HG02981 (cell line): Measurements from ENCODE around the gene CSF1.

Experiments
- ATAC-seq: cut with Tn5 transposase; IDR thresholded peaks from one replicate; pipeline ENCODE4 v1.9.1; 2021; ENCODE audit warnings: mild to moderate bottlenecking, moderate library complexity; ENCODE audit not compliant: unreplicated experiment

Gene CSF1

DNA sequence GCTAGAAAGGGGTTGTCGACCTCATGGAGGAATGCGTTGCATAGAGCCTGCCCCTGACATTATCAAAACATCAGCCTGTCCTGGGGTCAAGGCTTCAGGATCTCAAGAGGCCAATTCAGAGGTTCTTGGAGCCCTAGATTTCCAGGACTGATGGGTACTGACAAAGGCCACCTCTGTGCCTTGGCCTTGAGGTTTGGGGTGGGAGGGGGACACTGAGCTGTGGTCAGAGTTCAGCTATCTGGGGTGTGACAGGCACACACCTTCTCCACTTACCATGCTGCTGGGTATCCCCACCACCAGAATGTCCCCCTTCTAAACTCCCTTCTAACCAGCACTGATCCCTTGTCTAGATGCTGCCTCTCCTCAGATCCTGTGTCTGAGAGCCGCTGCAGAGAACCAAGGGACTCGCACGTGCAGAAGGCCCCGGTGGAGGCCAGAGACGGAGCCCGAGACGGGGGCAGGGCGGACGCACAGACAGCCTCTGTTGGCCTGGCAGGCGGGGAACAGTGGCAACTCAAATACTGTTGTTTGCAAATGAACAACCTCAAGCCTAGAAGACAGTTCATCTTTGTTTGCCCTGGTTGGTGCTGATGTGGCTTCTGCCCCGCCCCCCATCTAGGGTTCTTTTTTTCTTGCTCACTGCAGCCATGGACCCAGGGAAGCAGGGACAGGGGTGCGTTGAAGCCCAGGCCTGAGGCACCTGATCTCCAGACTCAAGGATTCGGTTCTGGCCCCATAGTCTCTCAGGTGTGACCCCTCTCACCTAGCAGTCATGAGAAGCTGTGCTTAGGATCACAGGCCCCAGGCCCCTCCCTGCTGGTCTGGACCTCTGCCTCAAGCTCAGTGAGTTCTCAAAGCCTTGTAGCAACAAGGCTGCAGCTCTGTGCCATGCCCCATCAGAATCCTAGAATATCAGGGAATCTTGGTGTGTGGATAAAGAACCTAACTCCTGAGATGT is 28.1 kb upstream of the CSF1 start:
- no peak for ATAC-seq

DNA sequence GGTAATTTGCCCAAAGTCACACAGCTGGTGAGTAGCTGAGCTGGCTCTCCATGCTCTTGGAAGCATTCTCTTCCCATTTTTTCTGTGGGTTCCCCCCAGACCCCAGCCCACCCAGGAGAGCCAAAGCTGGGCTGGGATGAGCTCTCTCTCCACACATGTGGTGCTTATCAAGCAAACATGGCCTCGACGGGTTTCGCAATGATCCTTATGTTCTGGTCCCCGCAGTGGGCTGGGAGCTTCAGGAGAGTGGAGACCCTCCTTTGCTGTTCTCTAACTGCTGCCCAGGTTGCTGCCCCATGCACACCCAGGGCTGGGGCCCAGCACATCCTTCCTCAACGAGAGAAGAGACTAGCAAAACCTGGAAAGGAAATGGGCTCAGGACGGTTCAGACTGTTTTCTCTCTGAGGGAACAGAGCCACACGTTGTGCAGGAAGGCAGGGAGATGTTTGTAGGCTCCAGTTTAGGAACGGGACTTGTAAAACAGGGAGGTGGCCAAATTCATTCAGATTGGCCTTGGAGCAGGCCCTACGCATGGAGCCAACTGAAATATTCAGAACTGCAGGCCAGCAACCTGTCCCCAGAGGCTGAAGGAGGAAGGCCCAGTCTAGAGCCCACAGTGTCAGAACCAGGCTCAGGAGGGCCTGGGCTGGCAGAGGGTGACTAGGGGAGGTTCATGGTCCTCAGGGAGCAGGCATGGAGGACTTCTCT is 27.2 kb upstream of the CSF1 start:
- no peak for ATAC-seq

DNA sequence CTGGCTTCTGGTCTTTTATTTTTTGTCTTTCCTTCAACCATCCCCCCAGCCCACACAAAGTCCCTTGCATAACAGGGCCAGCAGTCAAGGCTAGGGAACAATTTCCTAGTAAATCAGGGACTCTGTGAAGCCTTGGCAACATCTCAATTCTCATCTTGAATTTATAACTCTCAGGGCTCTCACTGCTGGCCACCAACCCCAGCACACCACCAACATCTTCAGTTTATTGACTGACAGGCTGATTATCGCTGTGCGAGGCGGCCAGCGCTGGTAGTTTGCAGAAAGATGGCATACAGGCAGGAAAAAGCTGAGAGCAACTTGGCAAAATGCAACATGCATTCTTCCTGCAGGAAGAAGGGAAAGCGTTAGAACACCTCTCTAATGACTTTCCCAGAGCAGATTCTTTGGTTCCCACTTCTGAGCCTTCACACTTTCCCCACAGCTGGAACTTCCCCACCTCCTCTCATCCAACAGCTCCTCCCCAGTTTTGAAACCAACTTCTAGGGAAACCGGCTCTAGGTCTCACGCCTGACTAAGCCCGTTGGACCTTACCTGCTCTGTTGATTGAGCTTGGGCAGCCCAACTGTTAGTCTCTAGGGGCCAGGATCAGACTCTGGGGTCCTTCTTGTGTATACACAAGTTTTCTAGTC is 26.3 kb upstream of the CSF1 start:
- no peak for ATAC-seq

DNA sequence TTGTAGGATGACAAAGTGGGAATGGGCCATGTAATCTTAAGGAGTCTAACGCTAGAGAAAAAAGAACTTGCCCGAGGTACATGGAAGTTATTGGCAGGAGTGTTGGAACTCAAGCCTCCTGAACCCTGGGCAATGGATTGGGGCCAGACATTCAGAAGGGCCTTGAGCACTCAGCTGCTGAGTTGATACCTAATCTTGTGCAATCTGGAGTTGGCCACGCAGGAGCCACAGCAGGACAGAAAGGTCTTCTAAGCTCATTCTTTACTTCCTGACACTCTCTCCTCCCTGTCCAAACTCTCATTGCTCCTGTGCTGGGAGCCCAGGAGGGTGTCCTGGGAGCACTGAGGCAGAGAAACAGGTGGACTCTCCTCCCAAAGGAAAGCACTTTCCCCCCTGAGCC is 25.1 kb upstream of the CSF1 start:
- ATAC-seq, result no peak

DNA sequence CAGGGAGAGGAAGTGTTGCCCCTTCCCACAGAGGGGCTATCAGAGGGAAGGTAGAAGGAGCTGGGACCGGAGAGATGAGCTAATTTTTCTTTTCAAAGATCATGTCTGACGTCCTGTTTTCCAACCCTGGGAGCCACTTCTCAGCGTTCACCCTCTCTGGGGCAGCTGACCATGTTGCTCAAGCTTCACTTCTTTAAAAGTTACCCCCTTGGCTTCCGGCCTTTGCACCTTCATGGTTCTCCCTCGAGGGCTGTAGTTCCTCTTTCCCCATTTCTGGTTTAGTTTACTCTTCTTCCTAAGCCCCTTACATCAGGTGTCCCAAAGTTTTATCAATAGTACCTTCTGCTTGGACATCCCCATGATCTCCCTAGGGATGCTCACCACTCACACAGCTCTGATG is 23.8 kb upstream of the CSF1 start:
- no peak for ATAC-seq

DNA sequence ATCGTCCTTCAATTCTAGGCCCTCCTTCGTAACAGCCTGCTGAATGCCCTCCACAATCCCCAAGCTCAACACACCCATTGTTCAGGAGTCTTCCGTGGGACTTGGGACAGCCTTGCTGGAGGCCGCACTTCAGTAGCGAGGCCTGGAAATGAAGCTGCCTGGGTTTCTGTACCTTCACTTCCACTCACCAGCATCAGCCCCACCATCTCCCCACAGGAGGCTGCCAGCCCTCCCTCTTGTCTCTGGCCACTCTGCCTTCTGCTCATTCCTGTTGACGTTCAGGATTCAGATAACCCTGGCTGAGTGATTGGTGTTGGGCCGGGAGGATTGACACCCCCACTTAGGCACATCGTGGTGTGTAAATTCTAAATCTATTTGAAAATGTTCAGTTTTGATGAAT is 23.4 kb upstream of the CSF1 start:
- no peak for ATAC-seq

DNA sequence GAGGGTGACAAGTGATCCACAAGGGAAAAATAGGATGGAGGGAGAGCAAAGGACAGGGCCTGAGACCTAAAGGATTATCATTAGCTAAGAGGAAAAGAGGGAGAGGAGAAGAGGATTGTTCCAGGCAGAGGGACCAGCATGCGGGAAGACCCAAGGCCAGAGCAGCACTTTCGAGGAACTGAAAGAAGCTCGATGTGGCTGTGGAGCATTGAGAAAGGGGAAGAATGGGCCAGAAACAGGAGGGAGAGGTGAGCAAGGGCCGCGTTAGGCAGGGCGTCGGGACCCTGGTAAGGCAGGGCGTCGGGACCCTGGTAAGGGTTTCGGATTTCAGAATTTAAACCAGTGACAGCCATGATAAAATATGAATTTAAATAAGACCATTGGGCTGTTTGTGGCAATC is 22.8 kb upstream of the CSF1 start:
- ATAC-seq, result no peak

DNA sequence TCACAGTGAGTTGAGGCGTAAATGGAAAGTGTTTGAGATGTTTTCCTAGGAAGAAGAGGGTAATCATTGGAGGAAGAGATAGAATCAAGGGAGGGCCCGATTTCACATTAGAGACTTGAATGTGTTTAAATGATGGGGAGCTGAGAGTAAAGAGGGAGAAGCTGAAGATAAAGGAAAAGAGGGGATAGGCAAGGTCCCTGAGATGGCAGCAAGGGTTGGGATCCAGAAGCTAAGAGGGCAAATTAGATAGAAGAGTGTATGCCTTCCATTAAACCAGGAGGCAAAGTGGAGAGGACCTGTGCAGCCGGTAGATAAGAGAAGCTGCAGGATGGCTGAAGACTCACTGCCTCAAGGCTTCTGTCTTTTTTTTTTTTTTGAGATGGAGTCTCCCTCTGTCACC is 21.6 kb upstream of the CSF1 start:
- ATAC-seq, result no peak

DNA sequence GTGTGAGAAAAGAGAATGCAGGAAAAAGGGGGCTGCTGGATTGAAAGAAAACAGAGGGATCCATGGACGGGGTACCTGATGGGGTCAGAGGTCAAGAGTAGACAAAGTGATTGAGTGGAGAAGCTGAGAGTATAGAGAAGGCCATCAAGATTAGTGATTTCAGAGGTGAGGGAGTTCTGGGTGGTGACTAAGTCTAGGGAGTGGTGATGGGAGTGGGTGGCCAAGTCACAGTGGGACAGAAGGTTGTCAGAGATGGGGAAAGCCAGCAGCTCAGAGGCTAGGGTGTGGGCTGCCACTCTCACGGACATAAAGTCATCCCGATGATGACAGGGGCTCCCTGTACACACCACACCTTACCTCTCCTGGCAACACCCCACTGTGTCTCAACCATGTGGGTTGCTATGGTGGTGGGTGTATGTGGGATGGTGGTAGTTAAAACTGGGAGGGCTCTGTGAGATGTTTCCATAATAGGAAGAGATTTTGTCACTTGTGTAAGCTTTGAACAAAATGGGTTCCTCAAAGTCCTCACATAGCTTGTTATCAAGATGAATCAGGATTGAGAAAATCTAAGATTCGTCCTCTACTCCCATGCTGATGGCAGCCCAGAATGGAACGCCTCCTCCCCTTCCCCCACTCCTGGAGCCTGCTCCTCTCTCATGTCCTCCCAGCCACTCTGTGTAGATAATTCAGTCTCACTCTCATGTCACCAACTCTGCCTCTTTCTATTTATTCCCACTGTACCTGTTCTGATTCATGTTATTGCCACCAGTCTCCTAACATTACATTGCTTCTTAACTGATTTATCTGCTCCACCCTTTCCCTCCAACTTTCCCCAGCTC is 20.3 kb upstream of the CSF1 start:
- no peak for ATAC-seq

DNA sequence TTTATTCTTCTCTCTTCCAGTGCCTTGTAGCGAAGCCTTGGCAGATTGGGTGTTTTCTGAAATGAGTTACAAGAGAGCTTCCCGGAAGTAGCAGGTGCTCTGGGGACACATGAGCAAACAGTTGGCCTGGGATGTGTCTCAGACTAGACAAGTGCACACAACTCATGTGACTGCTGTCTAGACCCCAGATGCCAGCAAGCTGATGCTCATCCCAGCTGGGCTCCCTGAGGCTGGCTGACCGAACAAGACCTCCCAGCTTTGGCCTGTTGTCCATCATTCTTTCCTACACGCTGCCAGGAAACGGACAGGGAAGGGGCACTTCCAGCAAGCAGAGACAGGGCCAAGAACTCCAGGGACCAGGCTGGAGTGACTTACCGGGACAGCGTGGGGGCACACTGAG is 18.7 kb upstream of the CSF1 start:
- no peak for ATAC-seq

DNA sequence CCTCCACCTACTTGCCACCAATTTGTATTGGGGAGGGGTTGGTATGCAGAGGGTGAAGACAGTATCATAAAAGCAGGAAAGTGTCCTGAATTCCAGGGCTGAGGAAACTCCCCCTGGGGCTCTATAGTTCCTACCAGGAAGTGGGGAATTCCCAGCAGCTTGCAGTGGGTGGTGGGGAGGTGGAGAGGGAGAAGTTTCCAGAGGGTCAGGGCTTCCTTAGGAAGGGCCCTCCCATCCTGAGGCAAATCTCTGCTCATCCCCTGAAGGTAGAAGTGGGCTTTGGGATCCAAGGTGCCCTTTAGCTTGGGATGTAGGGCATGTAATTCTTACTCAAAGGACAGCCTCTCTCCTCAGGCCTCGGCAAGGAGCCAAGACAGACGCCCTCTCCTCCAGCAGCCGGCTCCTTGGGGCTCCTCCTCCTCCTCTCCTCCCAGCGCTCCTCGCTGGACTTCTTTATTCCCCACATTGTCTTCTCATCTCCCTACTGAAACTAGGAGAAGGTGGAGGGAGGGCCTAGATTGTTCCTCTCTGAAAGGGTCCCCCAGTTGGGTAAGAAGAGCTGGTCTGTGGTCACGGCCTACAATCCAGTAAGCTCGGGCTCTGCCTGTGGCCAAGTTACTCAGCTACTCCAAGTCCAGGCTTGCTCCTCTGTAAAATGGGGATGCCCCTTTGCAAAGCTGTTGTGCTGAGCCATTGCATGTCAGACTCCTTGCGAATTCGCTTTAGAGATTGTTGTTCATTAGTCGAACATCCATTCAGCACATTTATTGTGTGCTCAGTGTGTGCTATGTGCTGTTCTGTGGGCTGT is 17.9 kb upstream of the CSF1 start:
- no peak for ATAC-seq

DNA sequence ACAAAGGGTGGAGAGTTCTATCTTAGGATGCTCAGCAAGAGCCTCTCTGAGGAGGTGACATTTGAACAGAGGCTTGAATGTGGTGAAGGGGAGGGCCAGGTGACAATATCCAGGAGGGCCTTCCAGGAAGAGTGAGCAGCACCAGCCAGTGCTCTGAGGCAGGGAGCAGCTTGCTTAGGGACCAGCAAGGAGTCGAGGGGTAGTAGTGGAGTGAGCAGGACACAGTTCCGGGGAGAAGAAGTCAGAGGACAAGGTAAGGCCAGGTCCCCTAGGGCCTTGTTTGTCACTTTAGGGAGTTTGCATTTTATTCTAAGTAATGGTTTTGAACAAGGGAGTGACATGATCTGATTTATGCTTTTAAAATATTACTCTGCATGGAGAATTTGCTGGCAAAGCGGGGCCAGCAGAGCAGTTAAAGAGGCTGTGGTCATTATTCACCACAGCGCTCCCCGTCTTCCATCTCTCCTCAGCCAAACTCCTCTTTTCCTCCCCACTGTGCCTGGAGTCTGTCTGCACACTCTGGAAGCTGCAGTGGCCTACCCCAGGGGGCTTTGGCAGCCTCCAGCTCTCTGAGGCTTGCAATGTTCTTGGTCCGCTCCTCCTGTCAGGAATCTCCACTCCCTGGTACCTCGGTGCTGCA is 17.0 kb upstream of the CSF1 start:
- no peak for ATAC-seq

DNA sequence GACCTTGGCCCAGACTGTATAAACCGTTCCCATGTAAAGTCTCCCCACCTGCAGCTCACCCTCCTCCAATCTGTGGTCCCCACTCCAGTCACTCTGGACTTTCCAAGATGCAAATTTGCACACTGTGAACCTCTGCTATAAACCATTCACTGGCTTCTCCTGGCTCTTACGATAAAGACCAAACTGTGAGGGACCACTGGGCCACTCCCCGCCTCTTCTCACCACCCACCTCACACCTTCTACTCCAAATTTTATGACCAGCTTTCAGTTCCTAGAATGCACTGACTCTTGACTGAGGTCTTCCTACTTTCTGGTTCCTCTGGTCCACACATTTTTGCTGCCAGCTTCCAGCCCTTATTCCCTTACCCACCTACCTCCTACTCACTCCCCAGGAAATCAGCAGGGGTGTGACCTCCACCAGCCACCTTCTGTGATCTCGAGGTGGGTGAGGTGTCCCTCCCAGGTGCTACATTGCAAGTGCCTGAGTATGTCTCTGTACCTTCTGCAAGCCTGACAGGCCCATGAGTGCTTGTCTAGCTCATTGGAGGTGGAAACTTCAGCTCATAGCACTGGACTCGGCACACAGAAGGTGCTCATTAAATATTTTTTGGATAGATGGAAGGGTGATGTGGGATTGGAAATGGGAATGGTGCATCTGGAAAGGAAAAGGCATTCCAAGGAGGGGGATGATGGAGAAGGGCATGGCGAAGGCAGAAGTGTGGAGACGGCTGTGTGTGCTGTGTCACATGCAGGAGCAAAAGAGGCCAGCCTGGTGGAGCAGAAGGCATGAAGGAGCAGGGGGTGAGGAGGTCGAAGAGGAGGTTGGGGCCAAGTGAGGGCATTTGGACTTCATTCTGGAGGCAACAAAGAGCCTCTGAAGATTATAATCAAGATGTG is 15.6 kb upstream of the CSF1 start:
- ATAC-seq, result no peak

DNA sequence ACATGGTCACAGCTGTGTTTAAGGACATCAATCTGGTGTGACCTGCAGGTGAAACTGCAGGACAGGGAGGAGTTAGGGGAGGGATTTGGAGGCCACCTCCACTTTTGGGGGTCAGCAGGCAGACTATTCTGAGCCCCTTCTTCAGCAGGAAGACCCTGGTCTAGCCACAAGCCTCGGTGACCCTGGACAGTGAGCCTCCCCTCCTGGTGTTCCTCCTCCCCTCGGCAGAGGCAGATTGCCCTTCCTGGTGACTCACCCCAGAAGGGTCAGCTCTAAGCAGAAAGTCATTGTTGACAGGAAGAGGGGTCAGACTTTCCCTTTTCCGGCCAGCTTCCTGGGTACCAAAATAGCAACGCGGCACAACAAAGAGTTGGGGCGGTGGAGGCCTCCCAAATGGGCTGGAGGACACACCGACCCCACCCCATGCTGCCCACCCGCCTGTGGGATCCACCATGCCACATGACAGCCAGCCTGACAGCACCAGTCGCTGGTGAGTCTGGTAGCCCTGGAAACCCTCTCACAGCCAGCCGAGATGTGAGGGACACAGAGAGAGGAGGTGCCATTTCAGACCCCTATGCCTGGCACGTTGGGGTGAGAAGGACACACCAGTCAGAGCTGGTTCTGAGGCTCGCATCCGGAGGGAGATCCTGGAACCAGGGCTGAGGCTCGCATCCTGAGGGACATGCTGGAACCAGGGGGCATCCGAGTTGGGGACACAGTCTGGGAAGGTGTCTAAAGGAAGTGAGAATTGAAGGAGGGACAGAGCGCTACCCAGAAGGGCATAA is 14.7 kb upstream of the CSF1 start:
- ATAC-seq, result no peak

DNA sequence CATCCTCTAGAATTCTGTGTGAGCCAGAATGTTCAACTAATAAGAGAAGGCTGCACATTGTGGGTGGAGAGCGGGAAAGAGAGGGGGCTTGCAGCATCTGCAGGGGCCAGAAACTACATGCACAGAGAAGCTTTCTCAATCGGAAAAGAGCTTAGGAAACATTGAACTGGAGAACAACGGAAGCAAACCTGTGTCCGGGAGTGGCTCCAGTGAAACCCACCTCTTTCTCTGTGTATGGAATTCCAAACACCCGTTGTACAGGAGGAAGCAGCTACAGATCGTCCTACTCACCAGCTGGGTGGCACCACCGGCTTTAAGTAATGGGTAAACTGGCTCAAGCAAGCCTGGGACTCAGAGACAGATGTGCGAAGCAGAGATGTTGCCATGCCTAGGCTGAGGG is 14.0 kb upstream of the CSF1 start:
- no peak for ATAC-seq

DNA sequence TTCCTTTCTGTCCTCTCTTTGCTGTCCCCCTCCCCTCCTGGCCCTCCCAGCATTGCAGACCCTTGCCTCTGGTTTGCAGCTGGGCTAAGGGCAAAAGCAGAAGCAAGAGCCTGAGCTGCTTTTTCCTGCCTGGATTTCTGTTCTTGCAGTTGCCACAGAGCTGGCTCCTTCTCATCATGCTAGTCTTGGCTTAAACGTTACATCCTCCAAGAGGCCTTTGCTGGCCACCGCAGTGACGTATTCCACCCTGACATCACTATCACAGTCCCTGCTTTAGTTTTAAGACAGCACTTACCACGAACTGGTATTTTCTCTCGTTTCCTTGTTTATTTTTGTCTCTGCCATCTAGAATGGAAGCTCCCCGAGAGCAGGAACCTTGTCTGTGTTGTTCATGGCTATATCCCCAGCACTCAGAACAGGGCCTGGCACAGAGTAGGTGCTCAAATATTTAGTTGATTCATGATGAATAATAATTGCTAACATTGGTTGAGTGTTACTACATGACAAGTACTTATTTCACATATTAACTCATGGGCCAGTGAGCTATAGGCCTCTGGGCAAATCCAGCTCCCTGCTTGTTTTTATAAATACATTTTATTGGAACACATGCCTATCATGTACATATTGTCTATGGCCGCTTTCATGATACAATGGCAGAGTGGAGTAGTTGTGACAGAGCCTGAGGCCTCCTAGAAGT is 13.2 kb upstream of the CSF1 start:
- no peak for ATAC-seq

DNA sequence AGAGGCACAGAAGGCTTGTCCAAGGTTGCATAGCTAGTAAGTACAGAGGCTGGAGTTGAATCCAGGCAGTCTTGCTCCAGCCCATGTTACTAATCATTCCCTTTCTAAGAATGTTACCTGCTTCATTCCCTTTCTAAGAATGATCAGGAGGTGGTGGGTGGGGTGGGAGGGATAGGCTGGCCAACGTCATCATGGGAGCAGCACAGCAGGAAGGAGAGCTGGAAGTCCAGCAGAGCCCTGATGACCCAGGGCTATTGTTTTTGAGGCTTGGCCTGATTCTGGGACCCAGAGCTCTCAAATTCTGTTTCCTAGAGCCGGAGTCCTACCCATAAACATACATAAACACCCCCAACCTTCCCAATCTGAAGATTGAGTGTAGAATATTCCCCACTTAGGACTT is 11.8 kb upstream of the CSF1 start:
- no peak for ATAC-seq
